SW 1271 (cell line): ENCODE data around the gene CRTC1.

Experiments used
- DNase-seq, 2 experiments: peaks; one replicate each; lab custom pipeline; 2025; lab: John Stamatoyannopoulos, UW

CRTC1 gene, protein sequence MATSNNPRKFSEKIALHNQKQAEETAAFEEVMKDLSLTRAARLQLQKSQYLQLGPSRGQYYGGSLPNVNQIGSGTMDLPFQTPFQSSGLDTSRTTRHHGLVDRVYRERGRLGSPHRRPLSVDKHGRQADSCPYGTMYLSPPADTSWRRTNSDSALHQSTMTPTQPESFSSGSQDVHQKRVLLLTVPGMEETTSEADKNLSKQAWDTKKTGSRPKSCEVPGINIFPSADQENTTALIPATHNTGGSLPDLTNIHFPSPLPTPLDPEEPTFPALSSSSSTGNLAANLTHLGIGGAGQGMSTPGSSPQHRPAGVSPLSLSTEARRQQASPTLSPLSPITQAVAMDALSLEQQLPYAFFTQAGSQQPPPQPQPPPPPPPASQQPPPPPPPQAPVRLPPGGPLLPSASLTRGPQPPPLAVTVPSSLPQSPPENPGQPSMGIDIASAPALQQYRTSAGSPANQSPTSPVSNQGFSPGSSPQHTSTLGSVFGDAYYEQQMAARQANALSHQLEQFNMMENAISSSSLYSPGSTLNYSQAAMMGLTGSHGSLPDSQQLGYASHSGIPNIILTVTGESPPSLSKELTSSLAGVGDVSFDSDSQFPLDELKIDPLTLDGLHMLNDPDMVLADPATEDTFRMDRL

GRCh38 chr19:18683109-18683957 lies at the start of gene CRTC1:
CRTC1 (plus strand) TSS chr19:18683680; CDS start chr19:18683703, 23 bp downstream.
- peak; percentile 51 to 73 for DNase-seq

- DNase-seq: no peak
These were observed 48.7 kb upstream of the CRTC1 start for GRCh38 chr19:18634612-18635297.

DNA sequence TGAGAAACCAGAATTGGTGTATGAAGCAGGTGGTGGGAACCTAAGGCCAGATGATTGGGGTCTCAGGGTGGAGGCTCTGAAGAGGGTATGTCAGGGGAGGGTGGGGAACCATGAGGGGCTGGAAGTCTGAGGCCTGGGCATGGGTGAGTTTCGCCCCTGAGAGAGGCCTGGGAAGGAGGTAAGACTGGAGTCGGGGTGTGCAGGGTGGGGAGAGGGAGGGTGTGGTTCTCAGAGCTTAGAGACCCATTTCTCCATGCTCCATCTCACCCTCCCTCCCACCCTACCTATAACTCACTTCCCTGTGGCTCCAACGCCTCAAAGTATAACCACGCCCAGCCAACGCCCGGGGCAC lies 47.7 kb upstream of the CRTC1 start:
- DNase-seq: no peak

GRCh38 chr19:18636183-18636968 lies 47.1 kb upstream of the CRTC1 start:
- DNase-seq: peak; percentile 87 to 90

- no peak for DNase-seq
These were observed 46.4 kb upstream of the CRTC1 start, which contains the start of gene KLHL26 for GRCh38 chr19:18636969-18637629. KLHL26 (plus strand) TSS chr19:18637028; CDS start chr19:18637055, 27 bp downstream.

DNA sequence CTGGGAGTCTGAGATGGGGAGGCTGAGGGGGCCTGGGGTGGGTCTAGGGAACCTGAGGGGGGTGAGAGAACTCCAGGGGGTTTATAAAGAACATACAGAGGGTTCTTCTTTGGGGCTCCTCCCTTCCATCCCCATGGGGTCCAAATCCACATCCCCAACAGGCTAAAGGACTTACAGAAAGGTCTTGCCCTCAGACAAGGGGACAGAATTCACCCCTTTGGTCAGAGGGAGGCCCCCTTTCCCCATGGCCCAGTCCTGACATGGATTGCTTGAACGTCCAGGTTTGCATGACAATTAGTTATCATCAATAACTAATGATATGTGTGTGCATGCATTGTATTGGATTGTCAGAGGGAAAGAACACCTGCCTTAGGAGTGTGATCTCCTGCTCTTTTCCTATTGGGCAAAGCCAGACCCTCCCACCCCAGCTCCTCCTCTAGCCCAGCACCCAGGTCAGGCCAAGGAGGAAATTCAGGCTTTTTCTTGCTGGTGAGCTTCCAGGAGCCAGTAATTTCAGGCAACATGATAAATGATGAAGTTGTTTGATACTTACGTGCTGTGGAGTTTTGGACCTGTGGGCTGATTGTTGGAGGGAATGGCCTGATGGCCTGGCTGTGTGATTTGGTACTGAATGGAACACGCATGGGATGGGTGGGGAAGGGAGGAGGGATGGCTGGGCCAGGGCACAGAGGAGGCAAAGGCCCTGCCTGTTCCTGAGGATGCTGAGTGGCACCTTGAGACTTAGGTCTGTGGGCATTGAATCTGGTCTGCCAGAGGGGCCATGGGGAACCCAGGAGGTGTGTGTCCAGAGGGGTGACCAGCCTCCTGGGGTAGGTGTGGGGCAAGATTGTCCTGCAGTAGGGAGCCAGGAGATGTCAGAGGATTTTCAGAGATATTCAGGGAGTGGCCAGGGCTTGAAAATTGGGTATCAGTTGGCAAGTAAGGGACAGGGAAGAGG lies 45.5 kb upstream of the CRTC1 start:
- no peak for DNase-seq

DNA sequence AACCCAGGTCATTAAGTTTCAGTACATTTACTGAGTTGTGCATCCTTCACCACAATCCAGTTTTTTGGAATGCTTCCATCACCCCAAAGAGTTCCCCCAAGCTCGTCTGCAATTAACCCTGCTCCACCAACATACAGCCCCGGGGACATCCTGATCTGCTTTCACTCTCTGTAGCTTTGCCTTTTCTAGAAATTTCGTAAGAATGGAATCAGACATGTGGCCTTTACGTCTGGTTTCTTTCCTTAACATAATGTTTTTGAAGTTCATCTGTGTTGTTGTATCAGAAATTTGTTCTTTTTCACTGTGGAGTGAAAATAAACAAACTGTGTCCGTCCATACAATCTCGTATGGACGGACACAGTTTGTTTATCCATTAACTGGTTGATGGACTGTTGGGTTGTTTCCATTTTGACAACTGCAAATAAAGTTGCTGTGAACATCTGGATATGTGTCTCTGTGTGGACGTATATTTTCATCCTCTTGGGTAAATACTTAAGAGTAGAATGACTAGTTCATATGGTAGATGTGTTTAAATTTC lies 43.7 kb upstream of the CRTC1 start:
- no peak for DNase-seq

DNA sequence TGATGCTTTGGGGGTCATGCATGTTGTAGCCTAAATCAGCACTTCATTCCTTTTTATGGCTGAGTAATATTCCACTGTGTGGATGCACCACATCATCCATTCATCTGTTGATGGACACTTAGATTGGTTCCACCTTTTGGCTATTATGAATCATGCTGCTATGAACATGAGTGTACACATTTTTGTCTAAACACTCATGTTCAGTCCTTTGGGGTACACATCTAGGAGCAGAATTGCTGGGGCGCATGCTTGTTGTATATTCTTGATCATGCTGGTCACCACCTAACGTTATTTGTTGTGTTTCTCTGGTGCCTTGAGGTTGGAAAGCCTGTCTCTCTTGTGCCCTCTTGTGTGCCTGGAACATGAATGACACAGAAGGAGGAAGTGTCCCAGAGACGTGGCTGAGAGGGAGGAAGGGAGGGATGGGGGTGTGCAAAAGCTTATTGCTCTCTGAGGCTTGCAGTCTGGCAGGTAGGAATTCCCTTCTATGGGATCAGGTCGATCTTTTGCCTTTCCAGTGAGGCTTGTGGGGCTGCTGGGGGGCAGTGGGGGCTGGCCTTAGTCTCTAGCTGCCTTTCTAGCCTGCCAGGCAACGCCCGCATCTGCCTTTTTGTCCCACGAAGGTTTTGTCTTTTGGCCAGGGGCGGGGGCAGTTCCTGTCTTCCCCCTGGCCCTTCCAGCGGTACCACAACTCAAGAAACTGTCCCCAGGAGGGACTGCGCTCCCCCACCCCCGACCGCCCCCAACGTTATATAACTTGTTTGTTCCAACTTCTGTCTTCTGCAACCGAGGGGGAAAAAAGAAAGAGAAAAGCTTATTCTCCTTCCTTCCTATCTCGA lies 39.1 kb upstream of the CRTC1 start:
- no peak for DNase-seq

DNA sequence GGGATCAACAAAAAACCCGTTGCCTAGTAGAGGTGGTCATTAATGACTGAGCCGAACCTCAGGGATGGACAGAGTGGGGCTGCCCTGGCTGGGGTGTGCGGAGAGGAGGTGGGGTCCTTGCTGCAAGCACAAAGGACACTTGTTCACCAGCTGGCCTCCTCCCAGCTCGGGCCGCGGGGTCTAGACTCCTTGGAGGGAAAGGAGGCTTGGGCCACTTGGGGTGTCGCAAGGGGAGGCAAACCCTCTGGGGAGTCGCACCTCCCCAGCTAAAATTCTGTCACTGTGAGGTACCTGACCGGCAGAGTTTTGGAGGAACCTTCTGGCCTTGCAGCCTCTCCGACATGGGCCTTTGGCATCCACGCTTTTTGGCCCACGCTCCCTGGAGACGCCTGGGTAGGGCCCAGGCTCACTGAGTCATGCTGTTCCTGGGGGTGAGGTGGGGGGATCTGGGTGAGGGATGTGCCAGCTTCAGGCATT lies 38.4 kb upstream of the CRTC1 start:
- no peak for DNase-seq

DNA sequence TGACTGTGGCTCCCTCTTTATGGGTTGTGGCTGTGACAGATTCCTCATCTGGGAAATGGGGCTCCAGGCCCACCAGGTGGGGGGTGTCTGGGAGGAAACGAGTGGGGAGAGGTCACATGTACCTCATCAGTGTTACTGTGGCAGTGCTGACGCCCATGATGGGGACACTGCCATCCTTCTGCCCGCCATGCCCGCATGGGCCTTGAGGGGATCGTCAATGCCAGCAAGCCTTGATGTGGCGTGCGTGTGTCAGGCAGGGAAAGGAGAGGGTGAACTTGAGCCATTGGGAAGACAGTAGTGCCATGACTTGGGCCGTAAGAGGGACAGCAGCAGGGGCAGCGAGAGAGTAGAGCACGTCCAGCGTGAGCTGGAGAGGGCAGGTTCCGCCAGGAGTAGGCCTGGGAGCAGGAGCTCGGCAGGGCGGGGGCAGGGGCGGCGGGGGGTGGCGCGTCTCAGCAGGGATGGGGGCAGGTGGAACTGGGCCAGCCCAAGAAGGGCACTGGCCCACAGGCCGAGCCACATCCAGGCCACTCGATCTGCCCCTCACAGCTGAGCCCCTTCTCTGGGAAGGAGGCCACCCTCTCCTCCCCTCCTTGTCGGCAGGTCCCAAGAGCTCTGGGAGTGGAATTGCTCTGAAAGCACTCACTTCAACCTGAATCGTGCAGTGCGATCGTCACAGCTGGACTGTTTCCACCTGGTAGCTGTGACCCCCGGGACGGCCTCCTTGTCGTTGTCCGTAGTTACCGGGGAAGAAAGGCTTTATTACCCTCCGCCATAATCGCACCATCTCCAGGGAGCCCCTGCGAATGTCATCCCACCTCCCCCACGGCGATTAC lies 36.7 kb upstream of the CRTC1 start:
- DNase-seq: no peak

DNA sequence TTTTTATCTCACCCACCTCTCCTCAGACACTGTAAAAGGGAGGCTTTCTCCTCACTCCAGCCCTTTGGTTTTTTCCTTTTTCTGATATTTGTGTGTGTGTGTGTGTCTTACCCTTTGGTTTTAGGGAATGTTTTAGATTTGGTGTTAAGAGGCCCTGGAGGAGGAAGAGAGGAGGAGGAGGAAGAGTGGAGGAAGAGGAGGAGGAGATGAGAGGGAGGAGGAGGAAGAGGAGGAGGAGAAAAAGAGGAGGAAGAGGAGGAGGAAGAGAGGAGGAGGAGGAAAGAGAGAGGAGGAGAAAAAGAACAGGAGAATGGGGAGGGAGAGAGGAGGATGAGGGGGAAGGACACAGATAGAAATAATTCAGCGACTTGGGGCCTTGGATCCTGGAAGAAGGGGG lies 36.1 kb upstream of the CRTC1 start:
- DNase-seq: no peak

DNA sequence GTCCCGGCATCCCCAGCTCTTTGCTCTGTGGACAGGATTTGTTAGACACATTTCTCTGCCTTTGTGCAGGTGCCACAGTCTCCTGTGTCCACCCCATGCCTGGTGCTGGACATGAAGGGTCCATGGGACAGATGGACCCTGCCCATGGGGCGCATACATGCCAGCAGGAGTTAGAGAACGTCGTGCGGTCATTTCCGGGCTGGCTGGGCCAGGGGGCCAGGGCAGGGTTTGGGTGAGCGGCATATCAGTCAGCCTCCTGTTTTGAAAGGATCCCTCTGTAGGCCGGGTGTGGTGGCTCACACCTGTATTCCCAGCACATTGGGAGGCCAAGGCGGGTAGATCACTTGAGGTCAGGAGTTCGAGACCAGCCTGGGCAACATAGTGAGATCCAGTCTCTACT lies 35.7 kb upstream of the CRTC1 start:
- no peak for DNase-seq

DNA sequence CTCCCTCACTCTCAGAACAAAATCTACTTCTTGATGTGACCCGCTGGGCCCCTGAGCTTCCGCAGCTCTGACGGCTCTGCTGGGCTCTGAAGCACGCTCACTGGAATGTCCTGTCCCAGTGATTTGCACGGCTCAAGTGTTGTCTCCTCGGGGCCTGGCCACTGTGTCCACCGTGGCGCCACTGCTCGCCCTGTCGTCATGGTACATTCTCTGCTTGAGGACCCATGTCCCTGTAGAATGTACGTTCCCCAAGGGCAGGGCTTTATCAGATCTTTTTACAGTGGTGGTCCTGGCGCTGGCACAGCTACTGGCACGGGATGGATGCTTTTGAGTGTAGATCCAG lies 34.5 kb upstream of the CRTC1 start:
- DNase-seq: no peak

DNA sequence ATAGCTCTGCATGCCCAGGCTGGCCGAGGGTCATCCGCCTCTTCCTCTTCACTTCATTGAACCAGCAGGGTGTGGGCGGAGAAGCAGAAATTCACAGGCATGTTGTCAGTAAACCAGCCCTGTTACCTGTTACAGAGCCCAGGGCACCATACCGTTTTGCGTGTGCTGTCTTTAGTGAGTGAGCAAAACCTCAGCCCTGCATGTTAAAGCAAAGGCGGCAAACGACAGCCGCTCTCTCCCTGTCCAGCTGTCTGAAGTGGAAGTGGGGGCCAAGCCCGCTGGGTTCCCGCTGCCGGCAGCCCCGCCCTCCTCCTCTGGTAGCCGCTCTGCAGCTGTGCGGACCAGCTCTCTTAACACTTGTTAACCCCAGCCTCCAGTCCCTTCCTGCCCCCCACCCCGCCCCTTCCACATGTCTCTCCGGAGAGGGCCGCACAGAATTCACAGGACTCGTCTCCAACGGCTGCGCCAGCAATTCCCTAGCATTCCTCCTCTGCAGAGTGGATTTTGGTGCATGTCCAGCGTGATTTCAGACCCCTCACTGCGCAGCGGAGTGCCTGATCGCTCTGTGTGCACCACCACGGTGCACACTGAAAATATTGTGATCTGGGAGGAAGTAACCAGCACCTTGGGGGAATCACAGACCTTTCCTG lies 34.0 kb upstream of the CRTC1 start:
- no peak for DNase-seq

GRCh38 chr19:18650021-18650390 lies 33.5 kb upstream of the CRTC1 start:
- DNase-seq: no peak

GRCh38 chr19:18650468-18651041 lies 32.9 kb upstream of the CRTC1 start:
- no peak for DNase-seq

- DNase-seq: no peak
These were observed 32.2 kb upstream of the CRTC1 start for GRCh38 chr19:18651300-18651699.
